SK-N-SH (cell line): ENCODE results near the gene PHLPP1. TPM values are rescaled to one million over a fixed set of nuclear protein-coding genes. Genes with fewer than 3 reads are reported as not detected.

Source experiments
- CTCF ChIA-PET: fragments of 300-600, 350-600 bp; formaldehyde crosslinking; extraction: SDS; loops from one replicate; lab custom pipeline; 2021; lab: Yijun Ruan, JAX
- POLR2A ChIA-PET: fragments of 350-600 bp; sonication (Branson Sonifier 250); formaldehyde crosslinking; extraction: SDS; loops from one replicate; lab custom pipeline; 2020; ENCODE audit warnings: antibody characterized with exemption, inconsistent platforms; lab: Yijun Ruan, JAX
- DNase-seq: peaks from one replicate; pipeline ENCODE4 v3.0.0; 2012
- H2AFZ ChIP-seq: fragments of 200-600 bp; sonication (generic); 2 replicates; pipeline ENCODE4 v1.8.1; 2016; ENCODE audit warnings: antibody characterized with exemption, mild to moderate bottlenecking, low read depth
- H3F3A ChIP-seq: fragments of 200-600 bp; sonication (generic); replicated peaks from 2 replicates; pipeline ENCODE3; 2016; ENCODE audit warnings: antibody characterized with exemption, mild to moderate bottlenecking; ENCODE audit not compliant: insufficient read depth
- H3K27ac ChIP-seq, 2 experiments: fragments of 200-500 bp in 1 of 2; fragments of 200-600 bp in 1 of 2; sonication (Bioruptor generic) in 1 of 2; sonication (generic), shearing (Covaris generic) in 1 of 2; 2 replicates each; pipeline versions ENCODE4 v1.5.1 to v1.6.1; 2014 to 2016; ENCODE audit warnings: low read depth in 2 of 2, inconsistent platforms in 1 of 2, low read length in 1 of 2, mild to moderate bottlenecking in 1 of 2, mixed read lengths in 1 of 2
- H3K27me3 ChIP-seq: fragments of 200-600 bp; sonication (generic), shearing (Covaris generic); 2 replicates; pipeline ENCODE4 v1.6.1; 2016; ENCODE audit warnings: mixed run types; ENCODE audit not compliant: insufficient read depth
- H3K36me3 ChIP-seq, 2 experiments: fragments of 200-500 bp in 1 of 2; fragments of 200-600 bp in 1 of 2; sonication (Bioruptor generic) in 1 of 2; sonication (generic) in 1 of 2; replicated peaks in 1 of 2; 2 replicates each; pipeline versions ENCODE3 to v1.5.1; 2014 to 2016; ENCODE audit warnings: low read length in 1 of 2, mild to moderate bottlenecking in 1 of 2; ENCODE audit not compliant: insufficient read depth in 2 of 2, control insufficient read depth in 1 of 2
- H3K4me1 ChIP-seq, 2 experiments: fragments of 200-500 bp in 1 of 2; fragments of 200-600 bp in 1 of 2; sonication (Bioruptor generic) in 1 of 2; sonication (generic), shearing (Covaris generic) in 1 of 2; 2 replicates each; pipeline versions ENCODE4 v1.5.1 to v1.6.1; 2014 to 2016; ENCODE audit warnings: low read depth in 1 of 2, low read length in 1 of 2, mixed run types in 1 of 2; ENCODE audit not compliant: insufficient read depth in 2 of 2, control insufficient read depth in 1 of 2
- H3K4me2 ChIP-seq: fragments of 200-600 bp; sonication (generic), shearing (Covaris generic); 2 replicates; pipeline ENCODE4 v1.6.1; 2017; ENCODE audit warnings: mixed run types
- H3K4me3 ChIP-seq, 2 experiments: fragments of 200-500 bp in 1 of 2; fragments of 200-600 bp in 1 of 2; sonication (Bioruptor generic) in 1 of 2; sonication (generic), shearing (Covaris generic) in 1 of 2; 2 replicates each; pipeline versions ENCODE4 v1.5.1 to v1.8.1; 2014 to 2016; ENCODE audit warnings: low read depth in 2 of 2, inconsistent platforms in 1 of 2, low read length in 1 of 2, mild to moderate bottlenecking in 1 of 2, mixed read lengths in 1 of 2, moderate library complexity in 1 of 2
- H3K79me2 ChIP-seq: fragments of 200-600 bp; sonication (generic); 2 replicates; pipeline ENCODE4 v1.8.1; 2017; ENCODE audit warnings: mild to moderate bottlenecking; ENCODE audit not compliant: insufficient read depth
- H3K9ac ChIP-seq: fragments of 200-600 bp; sonication (generic); 2 replicates; pipeline ENCODE4 v1.6.1; 2017; ENCODE audit warnings: mixed run types
- H3K9me2 ChIP-seq: fragments of 200-600 bp; sonication (generic); 2 replicates; pipeline ENCODE4 v1.6.1; 2017; ENCODE audit warnings: mixed run types
- H3K9me3 ChIP-seq: fragments of 200-600 bp; sonication (generic); 2 replicates; pipeline ENCODE4 v1.6.1; 2017; ENCODE audit warnings: mixed run types, mild to moderate bottlenecking, moderate library complexity
- H4K20me1 ChIP-seq: fragments of 200-600 bp; sonication (generic); 2 replicates; pipeline ENCODE4 v1.6.1; 2017; ENCODE audit warnings: mild to moderate bottlenecking, mixed run types; ENCODE audit not compliant: insufficient read depth
- EP300 ChIP-seq, 2 experiments: IDR thresholded peaks; 2 replicates each; pipeline versions ENCODE4 v1.4.0 to v1.6.1; 2012; ENCODE audit warnings: borderline replicate concordance in 1 of 2, low read depth in 1 of 2, low read length in 1 of 2
- FOXM1 ChIP-seq: IDR thresholded peaks from 2 replicates; pipeline ENCODE4 v1.4.0; 2012; ENCODE audit warnings: low read depth, mild to moderate bottlenecking
- REST ChIP-seq: IDR thresholded peaks from 2 replicates; pipeline ENCODE4 v1.6.1; 2012; ENCODE audit warnings: mild to moderate bottlenecking, low read depth, low read length, moderate library complexity
- SIN3A ChIP-seq: IDR thresholded peaks from 2 replicates; pipeline ENCODE4 v1.6.1; 2012; ENCODE audit warnings: low read depth, mild to moderate bottlenecking, low read length, moderate library complexity, borderline replicate concordance
- TAF1 ChIP-seq: IDR thresholded peaks from 2 replicates; pipeline ENCODE4 v1.6.1; 2012; ENCODE audit warnings: low read depth, mild to moderate bottlenecking, low read length, moderate library complexity, borderline replicate concordance
- TCF12 ChIP-seq: IDR thresholded peaks from 2 replicates; pipeline ENCODE4 v1.4.0; 2012
- USF1 ChIP-seq: IDR thresholded peaks from 2 replicates; pipeline ENCODE4 v1.4.0; 2012; ENCODE audit warnings: low read depth, borderline replicate concordance
- WGBS: methylation state at CpG from one replicate; pipeline ENCODE4 v1.1.6; 2017; ENCODE audit warnings: low lambda C conversion rate; 5-methylcytosine and 5-hydroxymethylcytosine counted together
- polyA plus RNA-seq, 3 experiments: library from polyadenylated mRNA; depleted of rRNA; stranded (reverse); fragments of >200 nt; gene quantifications; 2 replicates each; pipeline ENCODE4 v1.2.3, GENCODE V29; 2012
- TF ChIP-seq, protein P1 (sequence below): IDR thresholded peaks from 2 replicates; pipeline ENCODE4 v1.4.0; 2012; ENCODE audit warnings: low read depth, borderline replicate concordance

PHLPP1 gene
- polyA plus RNA-seq, 1 of the 3 experiments (the other 2 are of a cell fraction) = 4.6 TPM

DNA sequence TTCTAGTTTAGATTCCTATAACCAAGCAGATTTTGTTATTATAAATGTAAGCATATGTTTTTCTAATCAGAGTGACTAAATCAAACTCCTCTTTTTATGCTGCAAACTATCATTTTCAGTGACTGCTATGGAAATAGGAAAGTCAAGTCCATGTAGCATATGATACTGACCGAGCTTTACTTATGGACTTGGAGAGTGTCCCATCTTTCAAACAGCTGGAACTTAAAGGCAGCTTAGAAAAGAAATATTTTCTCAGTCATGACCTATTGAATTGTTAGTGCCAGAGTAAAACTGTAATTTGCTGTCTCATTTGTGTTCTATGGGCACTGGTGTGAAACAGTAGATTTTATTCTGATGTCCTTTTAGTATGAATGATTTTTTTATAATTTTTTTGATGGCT lies 76.7 kb downstream of the PHLPP1 start (continued):
- TF ChIP-seq, protein P1, sequence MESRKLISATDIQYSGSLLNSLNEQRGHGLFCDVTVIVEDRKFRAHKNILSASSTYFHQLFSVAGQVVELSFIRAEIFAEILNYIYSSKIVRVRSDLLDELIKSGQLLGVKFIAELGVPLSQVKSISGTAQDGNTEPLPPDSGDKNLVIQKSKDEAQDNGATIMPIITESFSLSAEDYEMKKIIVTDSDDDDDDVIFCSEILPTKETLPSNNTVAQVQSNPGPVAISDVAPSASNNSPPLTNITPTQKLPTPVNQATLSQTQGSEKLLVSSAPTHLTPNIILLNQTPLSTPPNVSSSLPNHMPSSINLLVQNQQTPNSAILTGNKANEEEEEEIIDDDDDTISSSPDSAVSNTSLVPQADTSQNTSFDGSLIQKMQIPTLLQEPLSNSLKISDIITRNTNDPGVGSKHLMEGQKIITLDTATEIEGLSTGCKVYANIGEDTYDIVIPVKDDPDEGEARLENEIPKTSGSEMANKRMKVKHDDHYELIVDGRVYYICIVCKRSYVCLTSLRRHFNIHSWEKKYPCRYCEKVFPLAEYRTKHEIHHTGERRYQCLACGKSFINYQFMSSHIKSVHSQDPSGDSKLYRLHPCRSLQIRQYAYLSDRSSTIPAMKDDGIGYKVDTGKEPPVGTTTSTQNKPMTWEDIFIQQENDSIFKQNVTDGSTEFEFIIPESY = no peak

DNA sequence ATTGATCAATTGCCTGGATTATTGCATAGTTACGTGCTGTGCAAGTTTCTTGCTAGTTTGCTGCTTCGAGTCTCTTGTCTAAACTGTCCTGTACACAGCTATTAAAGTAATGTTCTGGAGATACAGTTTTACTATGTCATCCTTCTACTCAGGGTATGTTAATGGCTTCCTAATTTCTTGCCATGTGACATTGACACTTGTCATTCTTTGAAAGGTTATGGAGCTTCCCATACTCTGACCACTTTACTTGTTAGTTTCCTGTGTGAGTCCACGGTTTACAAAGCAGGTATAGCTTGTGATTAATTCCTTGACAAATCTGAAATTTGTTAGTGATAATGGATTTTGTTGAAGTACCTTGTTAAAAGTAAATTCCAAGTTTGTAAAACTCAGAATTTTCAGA lies 80.5 kb downstream of the PHLPP1 start:
- TF ChIP-seq TAF1 (no peak), SIN3A (no peak), TCF12 (no peak), EP300 (IDR thresholded peaks at IDR 0.05; ENCODE audit: borderline replicate concordance in 1 of 2, low read depth in 1 of 2, low read length in 1 of 2) (no peak)
- POLR2A ChIA-PET = no interaction called here

DNA sequence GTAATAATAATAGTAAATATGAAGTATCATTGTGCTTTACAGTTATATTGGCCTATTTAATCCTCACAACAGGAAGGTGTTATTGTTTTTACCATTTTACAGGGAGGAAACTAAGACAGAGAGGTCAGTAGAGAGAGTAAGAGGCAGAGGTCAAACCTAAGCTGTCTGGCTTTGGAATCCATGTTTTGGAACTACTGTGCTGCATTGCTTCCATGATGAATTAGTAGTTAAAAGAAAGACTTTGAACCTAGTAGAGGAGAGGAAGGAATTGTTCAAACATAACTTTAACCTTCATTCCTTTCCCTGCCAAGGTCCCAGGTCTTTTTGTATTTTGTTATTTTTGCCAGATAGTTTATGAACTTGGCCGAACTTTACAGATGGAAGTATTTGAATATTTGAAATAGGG lies 80.9 kb downstream of the PHLPP1 start:
- Histone ChIP-seq H3K27me3 (no peaks in the 10 kb centered on the region), H3K4me1 (no peaks in the 10 kb centered on the region), H3K9me2 (no peaks in the 10 kb centered on the region), H3K79me2 (peaks cover 9% of the 10 kb centered on the region; the same call in 1 of the 2 replicates), H3K4me2 (no peak overlapping the region), H3K36me3 (no peaks in the 10 kb centered on the region), H3K9ac (no peak overlapping the region), H4K20me1 (no peaks in the 10 kb centered on the region), H3F3A (no peaks in the 10 kb centered on the region), H2AFZ (no peak overlapping the region), H3K4me3 (no peak overlapping the region), H3K9me3 (no peaks in the 10 kb centered on the region), H3K27ac (no peak overlapping the region)
- DNase-seq = no peak
- WGBS = 89% methylated on average over 1 of the region's 1 CpG
- CTCF ChIA-PET = interaction anchor here (0.9 kb wide), 1 partner anchor 18 kb away, joined by 3 read pairs; no protein-coding TSS in a partner anchor
- POLR2A ChIA-PET = no interaction called here
- TF ChIP-seq REST (no peak), USF1 (no peak), FOXM1 (no peak)

More for the DNA sequence above, 80.5 kb downstream of the PHLPP1 start:
- Histone ChIP-seq H3K36me3 (no peaks in the 10 kb centered on the region), H4K20me1 (no peaks in the 10 kb centered on the region), H3K9ac (no peak overlapping the region), H3K9me3 (no peaks in the 10 kb centered on the region), H3K4me2 (no peak overlapping the region), H3K9me2 (no peaks in the 10 kb centered on the region), H3K4me1 (no peaks in the 10 kb centered on the region), H3K4me3 (no peak overlapping the region), H3K27ac (no peak overlapping the region), H2AFZ (no peak overlapping the region), H3K27me3 (no peaks in the 10 kb centered on the region), H3F3A (no peaks in the 10 kb centered on the region), H3K79me2 (peaks cover 9% of the 10 kb centered on the region; the same call in 1 of the 2 replicates)
- DNase-seq = no peak
- 94% methylated on average over 3 of the region's 3 CpGs for WGBS
- CTCF ChIA-PET = interaction anchor here (0.9 kb wide), 1 partner anchor 19 kb away, joined by 3 read pairs; no protein-coding TSS in a partner anchor
